ENCODE measurements around the gene LDLRAP1. TPM values are rescaled to one million over a fixed set of nuclear protein-coding genes. Genes with fewer than 3 reads are reported as not detected.

The LDLRAP1 gene
- total RNA-seq, 1 experiment from 2014 or later = 26.0 TPM

- peaks cover 11% of the 10 kb centered on the region; the same call in 1 of the 2 replicates for H3K27me3 ChIP-seq (ENCODE audit: insufficient read depth, low read length)
- H4K20me1 ChIP-seq (ENCODE audit: insufficient read depth) = no peaks in the 10 kb centered on the region
- H3K36me3 ChIP-seq (ENCODE audit: control insufficient read depth in 1 of 2, insufficient read depth in 2 of 2, low read length in 2 of 2) = no peaks in the 10 kb centered on the region
- H3K9ac ChIP-seq (ENCODE audit: low read length) = no peak overlapping the region
- H3K9me3 ChIP-seq (ENCODE audit: control insufficient read depth in 1 of 2, insufficient read depth in 1 of 2, low read depth in 1 of 2, low read length in 2 of 2) = no peaks in the 10 kb centered on the region
- H3K9me2 ChIP-seq (ENCODE audit: insufficient read depth) = no peaks in the 10 kb centered on the region
- RAD21 ChIA-PET (ENCODE audit: low non-redundant PET in 1 of 2, low total read pairs in 2 of 2, uncharacterized antibody in 2 of 2, unreplicated experiment in 2 of 2) = no interaction called here
- POLR2A ChIA-PET = no interaction called here
- H2AFZ ChIP-seq (ENCODE audit: low read depth, low read length, poor library complexity, severe bottlenecking) = no peak overlapping the region
- no peak overlapping the region for H3K27ac ChIP-seq (ENCODE audit: low read depth, low read length)
- no peak overlapping the region for H3K4me3 ChIP-seq (replicated peaks in 1 of 2; ENCODE audit: low read depth in 1 of 2, low read length in 2 of 2)
- TF ChIP-seq EGR1 (IDR thresholded peaks at IDR 0.05; ENCODE audit: low read depth) (no peak), ELF1 (IDR thresholded peaks at IDR 0.05; ENCODE audit: borderline replicate concordance, low read depth) (no peak), POLR2AphosphoS5 (IDR thresholded peaks at IDR 0.05; ENCODE audit: low read depth, low read length) (no peak), SIN3A (IDR thresholded peaks at IDR 0.05; ENCODE audit: low read depth) (no peak), CBX3 (IDR thresholded peaks at IDR 0.05; ENCODE audit: low read depth) (no peak), CTCF (IDR thresholded peaks at IDR 0.05 in 2 of 3, conservative IDR thresholded peaks at IDR 0.05 in 1 of 3; ENCODE audit: borderline replicate concordance in 1 of 3, insufficient read depth in 1 of 3, low read depth in 2 of 3, low read length in 2 of 3) (no peak), YY1 (IDR thresholded peaks at IDR 0.05; ENCODE audit: extremely low read depth, insufficient replicate concordance, low read depth, low read length) (no peak), MAX (IDR thresholded peaks at IDR 0.05) (no peak), REST (IDR thresholded peaks at IDR 0.05; ENCODE audit: low read depth) (no peak), POLR2A (IDR thresholded peaks at IDR 0.05; ENCODE audit: borderline replicate concordance, extremely low read depth, insufficient read depth, insufficient read length) (no peak), SRF (IDR thresholded peaks at IDR 0.05; ENCODE audit: low read depth) (no peak), FOSL1 (IDR thresholded peaks at IDR 0.05; ENCODE audit: low read depth) (no peak), TCF7L2 (IDR thresholded peaks at IDR 0.05; ENCODE audit: borderline replicate concordance, extremely low read depth, insufficient read depth, insufficient read length) (no peak), ZBTB33 (IDR thresholded peaks at IDR 0.05; ENCODE audit: extremely low read depth, insufficient replicate concordance, low read length) (no peak), CEBPB (IDR thresholded peaks at IDR 0.05; ENCODE audit: low read depth) (no peak), JUND (IDR thresholded peaks at IDR 0.05) (no peak), ATF3 (IDR thresholded peaks at IDR 0.05) (no peak), EZH2 (IDR thresholded peaks at IDR 0.05) (no peak)
- intact Hi-C loops (cut with micrococcal nuclease) = loop anchor here (2.0 kb wide), 1 partner anchor 41 kb away; no protein-coding TSS in a partner anchor
- no peak for ATAC-seq
- no TSS peak for BruUV-seq (replicated peaks)
- no peak for DNase-seq (ENCODE audit: low read depth, low spot score)
- CTCF ChIA-PET = interaction anchor here (1.0 to 1.1 kb wide), 2 partner anchors 85 to 188 kb away, joined by 3 to 4 read pairs; no protein-coding TSS in a partner anchor
- no peak overlapping the region for H3K4me2 ChIP-seq (ENCODE audit: low read length)
- peaks cover 0 to 9% of the 10 kb centered on the region in 2 experiments; a peak in 2 of 4 replicates for H3K4me1 ChIP-seq (ENCODE audit: control insufficient read depth in 1 of 2, insufficient read depth in 2 of 2, low read length in 2 of 2)
- no peaks in the 10 kb centered on the region for H3K79me2 ChIP-seq (ENCODE audit: insufficient read depth, low read length)
Observed at GRCh38 chr1:25609921-25610320, 66.5 kb downstream of the LDLRAP1 start.

Data from HCT116 (cell line).